HEK293 (cell line): ENCODE measurements around the gene EFEMP1.

Source experiments
- CTCF ChIA-PET: fragments of 350-600 bp; formaldehyde crosslinking; extraction: SDS; loops from one replicate; lab custom pipeline; 2021; ENCODE audit warnings: antibody characterized with exemption; lab: Yijun Ruan, JAX
- POLR2A ChIA-PET: fragments of 300-600 bp; formaldehyde crosslinking; extraction: SDS; loops from one replicate; lab custom pipeline; 2020; ENCODE audit warnings: antibody characterized with exemption, inconsistent platforms; lab: Yijun Ruan, JAX
- H3K27ac ChIP-seq: fragments of 200-500 bp; sonication (Bioruptor generic); 2 replicates; pipeline ENCODE4 v1.5.1; 2014; ENCODE audit warnings: low read depth, low read length, control low read depth, inconsistent platforms; ENCODE audit errors: extremely low read depth
- H3K36me3 ChIP-seq, 2 experiments: fragments of 200-500 bp in 1 of 2; sonication (Bioruptor generic) in 1 of 2; 1 replicate in 1 of 2; 2 replicates in 1 of 2; pipeline ENCODE4 v1.5.1; 2014 to 2017; ENCODE audit warnings: inconsistent platforms in 2 of 2, low read length in 2 of 2; ENCODE audit not compliant: control insufficient read depth in 2 of 2, insufficient read depth in 1 of 2
- H3K4me1 ChIP-seq: fragments of 200-500 bp; sonication (Bioruptor generic); 2 replicates; pipeline ENCODE4 v1.5.1; 2014; ENCODE audit warnings: mild to moderate bottlenecking, low read length, inconsistent platforms; ENCODE audit not compliant: control insufficient read depth, insufficient read depth
- H3K4me3 ChIP-seq: 2 replicates; pipeline ENCODE4 v1.5.1; 2011; ENCODE audit warnings: low read depth, mild to moderate bottlenecking, control low read depth, low read length, moderate library complexity
- H3K9me3 ChIP-seq: fragments of 200-500 bp; sonication (Bioruptor generic); 2 replicates; pipeline ENCODE4 v1.5.1; 2014; ENCODE audit warnings: low read depth, low read length, inconsistent platforms; ENCODE audit not compliant: control insufficient read depth, insufficient read depth
- IKZF3 ChIP-seq: fragments of 450-650 bp; IDR thresholded peaks from 2 replicates; pipeline ENCODE4 v1.5.0; 2018; ENCODE audit warnings: missing biosample characterization, mild to moderate bottlenecking, missing genetic modification characterization, moderate library complexity
- MYNN ChIP-seq: fragments of 450-650 bp; formaldehyde crosslinking; IDR thresholded peaks from 2 replicates; pipeline ENCODE4 v1.5.1; 2016; ENCODE audit warnings: missing biosample characterization, missing genetic modification characterization, borderline replicate concordance
- PATZ1 ChIP-seq: fragments of 450-650 bp; formaldehyde crosslinking; IDR thresholded peaks from 2 replicates; pipeline ENCODE4 v1.5.1; 2016; ENCODE audit warnings: missing biosample characterization, missing genetic modification characterization
- PRDM4 ChIP-seq: fragments of 450-650 bp; formaldehyde crosslinking; IDR thresholded peaks from 2 replicates; pipeline ENCODE4 v1.5.1; 2017; ENCODE audit warnings: missing biosample characterization, missing genetic modification characterization
- REST ChIP-seq: fragments of 450-650 bp; formaldehyde crosslinking; IDR thresholded peaks from 2 replicates; pipeline ENCODE4 v1.5.1; 2016; ENCODE audit warnings: missing biosample characterization, missing genetic modification characterization
- ZNF10 ChIP-seq: fragments of 450-650 bp; formaldehyde crosslinking; IDR thresholded peaks from 2 replicates; pipeline ENCODE4 v1.5.1; 2017; ENCODE audit warnings: missing biosample characterization, missing genetic modification characterization
- ZNF169 ChIP-seq: fragments of 450-650 bp; formaldehyde crosslinking; IDR thresholded peaks from 2 replicates; pipeline ENCODE4 v1.5.1; 2016; ENCODE audit warnings: missing biosample characterization, missing genetic modification characterization
- ZNF362 ChIP-seq: fragments of 450-650 bp; formaldehyde crosslinking; IDR thresholded peaks from 2 replicates; pipeline ENCODE4 v1.5.1; 2016; ENCODE audit warnings: missing biosample characterization, missing genetic modification characterization
- ZNF416 ChIP-seq: fragments of 450-650 bp; formaldehyde crosslinking; IDR thresholded peaks from 2 replicates; pipeline ENCODE4 v1.5.1; 2016; ENCODE audit warnings: missing biosample characterization, missing genetic modification characterization
- ZNF518A ChIP-seq: fragments of 450-650 bp; formaldehyde crosslinking; conservative IDR thresholded peaks from 2 replicates; pipeline ENCODE4 v1.5.1; 2016; ENCODE audit warnings: low read depth, missing biosample characterization, missing genetic modification characterization
- ZNF621 ChIP-seq: fragments of 450-650 bp; formaldehyde crosslinking; IDR thresholded peaks from 2 replicates; pipeline ENCODE4 v1.5.1; 2017; ENCODE audit warnings: missing biosample characterization, missing genetic modification characterization
- ZNF670 ChIP-seq: fragments of 450-650 bp; formaldehyde crosslinking; IDR thresholded peaks from 2 replicates; pipeline ENCODE4 v1.5.1; 2016; ENCODE audit warnings: missing biosample characterization, missing genetic modification characterization, low read depth
- ZNF707 ChIP-seq: fragments of 450-650 bp; formaldehyde crosslinking; IDR thresholded peaks from 2 replicates; pipeline ENCODE4 v1.5.1; 2016; ENCODE audit warnings: missing biosample characterization, missing genetic modification characterization
- ZNF747 ChIP-seq: fragments of 450-650 bp; formaldehyde crosslinking; IDR thresholded peaks from 2 replicates; pipeline ENCODE4 v1.5.1; 2016; ENCODE audit warnings: missing biosample characterization, missing genetic modification characterization
- ZNF785 ChIP-seq: fragments of 450-650 bp; formaldehyde crosslinking; IDR thresholded peaks from 2 replicates; pipeline ENCODE4 v1.5.1; 2016; ENCODE audit warnings: missing biosample characterization, missing genetic modification characterization

EFEMP1 gene

GRCh38 chr2:55888936-55889335 is 34.6 kb downstream of the EFEMP1 start (continued):
- no peak for TF ChIP-seq ZNF10 (tag by site-specific recombination)
- no peak for TF ChIP-seq REST (tag by site-specific recombination)
- no peak for TF ChIP-seq ZNF416 (tag by site-specific recombination)
- TF ChIP-seq ZNF169 (tag by site-specific recombination) = no peak
- no peak for TF ChIP-seq IKZF3 (tag by site-specific recombination)
- TF ChIP-seq ZNF747 = no peak
- TF ChIP-seq MYNN = no peak
- no peak for TF ChIP-seq ZNF707 (tag by site-specific recombination)
- no peak for TF ChIP-seq ZNF621 (tag by site-specific recombination)
- TF ChIP-seq ZNF670 (tag by site-specific recombination) = no peak
- no peak for TF ChIP-seq PATZ1
- no peak for TF ChIP-seq ZNF518A (tag by site-specific recombination)
- no peak for TF ChIP-seq ZNF785 (tag by site-specific recombination)

- CTCF ChIA-PET = interaction anchor here (0.6 kb wide), 1 partner anchor 36 kb away, joined by 3 read pairs; no protein-coding TSS in a partner anchor
- no peak overlapping the region for H3K27ac ChIP-seq
- no peaks in the 10 kb centered on the region for H3K9me3 ChIP-seq
- no peak overlapping the region for H3K4me3 ChIP-seq
- POLR2A ChIA-PET = interaction anchor here (0.7 kb wide), 1 partner anchor 477 kb away, joined by 3 read pairs; no protein-coding TSS in a partner anchor
- H3K36me3 ChIP-seq = no peaks in the 10 kb centered on the region
- TF ChIP-seq PRDM4 (tag by site-specific recombination) (no peak), ZNF362 (tag by site-specific recombination) (0 out of 2 replicates have a peak, but pooled peaks have one; percentile 32)
- H3K4me1 ChIP-seq = peaks cover 11% of the 10 kb centered on the region
Measured at GRCh38 chr2:55887901-55888624, 35.5 kb downstream of the EFEMP1 start.
